Adipocyte (in vitro differentiated cells): ENCODE measurements around the gene FAM13B.
"Not testable (repeated sequence)": the region's sequence is repeated elsewhere in the genome, so short reads cannot be mapped to it uniquely, and the experiment has no call there.

ENCODE experiments used
- DNase-seq: peaks from one replicate; pipeline ENCODE4 v3.0.0-alpha.2; 2015; ENCODE audit warnings: low read depth
- H3K27me3 ChIP-seq: replicated peaks from 2 replicates; pipeline ENCODE4 v1.7.0; 2013; ENCODE audit warnings: mild to moderate bottlenecking, low read length, moderate library complexity; ENCODE audit not compliant: control insufficient read depth, insufficient read depth
- H3K36me3 ChIP-seq: 2 replicates; pipeline ENCODE4 v1.7.0; 2013; ENCODE audit warnings: low read length, mild to moderate bottlenecking, moderate library complexity; ENCODE audit not compliant: control insufficient read depth, insufficient read depth, severe bottlenecking
- H3K4me1 ChIP-seq: 2 replicates; pipeline ENCODE4 v1.7.0; 2013; ENCODE audit warnings: mild to moderate bottlenecking, low read length, moderate library complexity; ENCODE audit not compliant: control insufficient read depth, insufficient read depth
- H3K4me3 ChIP-seq: 2 replicates; pipeline ENCODE4 v1.7.0; 2013; ENCODE audit warnings: mild to moderate bottlenecking, low read length, moderate library complexity
- H3K9ac ChIP-seq: 2 replicates; pipeline ENCODE4 v1.7.0; 2013; ENCODE audit warnings: mild to moderate bottlenecking, low read length, moderate library complexity
- H3K9me3 ChIP-seq: 2 replicates; pipeline ENCODE4 v1.7.0; 2013; ENCODE audit warnings: mild to moderate bottlenecking, low read length, moderate library complexity; ENCODE audit not compliant: control insufficient read depth

FAM13B gene

DNA sequence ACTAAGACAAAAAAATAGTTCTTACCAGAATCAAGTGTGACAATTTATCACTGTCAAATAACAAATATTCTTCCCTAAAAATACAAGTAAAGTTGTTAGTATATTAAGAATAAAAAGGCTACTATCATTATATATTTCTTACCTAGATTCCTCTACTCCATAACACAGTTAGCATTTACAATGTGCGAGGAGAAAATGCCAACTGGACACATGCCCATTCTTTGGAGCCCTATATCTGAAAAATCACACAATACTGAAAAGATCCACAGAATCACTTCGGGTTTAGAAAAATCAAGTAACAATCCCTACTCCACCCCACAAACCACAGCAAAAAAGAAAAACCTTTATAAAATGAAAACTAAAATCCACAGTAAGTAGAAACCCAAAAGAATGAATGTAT lies 72.7 kb downstream of the FAM13B start:
- Histone ChIP-seq H3K4me3 (no peak overlapping the region), H3K9ac (no peak overlapping the region), H3K27me3 (no peaks in the 10 kb centered on the region), H3K4me1 (no peaks in the 10 kb centered on the region), H3K9me3 (no peaks in the 10 kb centered on the region), H3K36me3 (peaks cover 43% of the 10 kb centered on the region)
- no peak for DNase-seq

- H3K4me3 ChIP-seq, result no peak overlapping the region
- H3K36me3 ChIP-seq, result peaks cover 43% of the 10 kb centered on the region
- no peak for DNase-seq
- H3K27me3 ChIP-seq, result no peaks in the 10 kb centered on the region
- H3K9ac ChIP-seq, result no peak overlapping the region
- no peaks in the 10 kb centered on the region for H3K4me1 ChIP-seq
- no peaks in the 10 kb centered on the region for H3K9me3 ChIP-seq
These were observed 73.4 kb downstream of the FAM13B start for GRCh38 chr5:137959488-137959887.

DNA sequence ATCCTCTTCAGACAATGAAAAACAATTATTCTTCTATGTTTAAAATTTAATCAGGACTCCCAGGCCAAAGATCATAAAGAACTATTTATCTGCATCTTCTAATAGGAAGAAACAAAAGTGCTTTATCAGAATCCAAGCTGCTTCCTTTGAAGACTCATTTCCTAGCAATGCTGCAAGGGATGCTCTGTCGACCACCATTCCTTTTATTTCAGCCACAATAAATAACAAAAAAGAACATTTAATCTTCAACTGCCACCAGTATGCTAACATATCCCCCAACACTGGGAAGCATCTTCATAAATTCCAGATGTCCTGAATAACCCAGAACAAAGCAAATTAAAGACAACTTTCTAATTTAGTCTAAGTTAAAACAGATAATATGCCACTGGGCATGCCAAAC lies 74.9 kb downstream of the FAM13B start:
- peaks cover 7% of the 10 kb centered on the region for H3K4me1 ChIP-seq
- H3K9ac ChIP-seq, result no peak overlapping the region
- no peak overlapping the region for H3K4me3 ChIP-seq
- peaks cover 42% of the 10 kb centered on the region for H3K36me3 ChIP-seq
- DNase-seq, result no peak
- H3K27me3 ChIP-seq, result no peaks in the 10 kb centered on the region
- H3K9me3 ChIP-seq, result no peaks in the 10 kb centered on the region

DNA sequence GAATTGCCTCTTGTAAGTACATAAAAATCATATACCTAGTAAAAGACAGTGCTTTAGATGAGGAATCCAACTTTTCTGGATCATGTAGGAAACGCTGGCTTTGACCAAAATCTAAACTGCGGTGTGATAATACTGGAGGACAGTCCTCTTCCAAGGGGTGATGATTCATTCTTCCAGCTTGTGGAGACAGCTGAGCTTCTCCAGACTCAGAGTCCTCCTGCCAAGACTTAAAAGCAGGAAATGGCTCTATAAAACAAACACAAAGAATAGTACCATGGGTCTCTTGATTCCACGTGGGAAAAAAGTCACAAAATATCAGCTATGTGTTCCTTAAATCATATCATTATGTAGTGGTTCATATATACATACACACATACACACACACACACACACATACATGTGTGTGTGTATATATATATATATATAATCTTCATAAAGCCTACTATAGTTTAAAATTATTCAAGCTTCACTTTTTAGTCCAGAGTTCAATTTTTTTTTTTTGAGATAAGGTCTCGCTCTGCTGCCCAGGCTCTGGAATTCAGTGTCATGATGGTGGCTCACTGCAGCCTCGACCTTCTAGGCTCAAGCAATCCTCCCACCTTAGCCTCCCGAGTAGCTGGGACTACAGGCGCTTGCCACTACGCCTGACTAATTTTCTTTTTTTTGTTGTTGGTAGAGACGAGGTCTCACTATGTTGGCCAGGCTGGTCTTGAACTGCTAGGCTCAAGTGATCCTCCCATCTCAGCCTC lies 78.6 kb downstream of the FAM13B start:
- Histone ChIP-seq H3K36me3 (peaks cover 55% of the 10 kb centered on the region), H3K27me3 (no peaks in the 10 kb centered on the region), H3K9me3 (no peaks in the 10 kb centered on the region), H3K9ac (no peak overlapping the region), H3K4me1 (peaks cover 7% of the 10 kb centered on the region), H3K4me3 (peak overlapping the region; percentile 69)
- DNase-seq, result peak; percentile 94

GRCh38 chr5:137945825-137946224 lies 87.1 kb downstream of the FAM13B start:
- no peaks in the 10 kb centered on the region for H3K4me1 ChIP-seq
- H3K4me3 ChIP-seq, result no peak overlapping the region
- peaks cover 97% of the 10 kb centered on the region for H3K36me3 ChIP-seq
- H3K27me3 ChIP-seq, result no peaks in the 10 kb centered on the region
- no peaks in the 10 kb centered on the region for H3K9me3 ChIP-seq
- no peak for DNase-seq
- no peak overlapping the region for H3K9ac ChIP-seq

GRCh38 chr5:137944280-137944679 lies 88.6 kb downstream of the FAM13B start:
- not testable (repeated sequence) for H3K4me1 ChIP-seq, H3K9me3 ChIP-seq, H3K9ac ChIP-seq, DNase-seq, H3K4me3 ChIP-seq, H3K27me3 ChIP-seq
- H3K36me3 ChIP-seq, result peaks cover 98% of the 10 kb centered on the region

DNA sequence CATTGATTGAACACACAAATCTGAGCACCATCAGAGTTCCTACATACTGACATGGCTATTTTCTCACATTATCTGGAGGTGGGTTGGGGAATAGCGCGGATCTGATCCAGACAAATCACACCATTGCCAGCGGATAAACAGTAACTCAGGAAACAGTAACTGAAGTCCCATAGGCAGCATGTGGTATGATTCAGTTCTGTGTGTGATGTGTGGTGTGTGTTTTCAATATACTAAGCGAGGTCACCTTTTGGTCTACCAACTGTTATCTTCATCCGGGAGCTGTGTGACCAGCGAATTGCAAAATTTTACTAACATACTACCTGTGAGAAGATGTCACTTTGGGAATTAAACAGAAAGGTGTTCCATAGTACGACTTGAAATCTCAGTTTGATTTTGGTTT lies 93.5 kb downstream of the FAM13B start:
- H3K27me3 ChIP-seq, result no peaks in the 10 kb centered on the region
- no peak overlapping the region for H3K4me3 ChIP-seq
- no peak for DNase-seq
- H3K9ac ChIP-seq, result no peak overlapping the region
- H3K36me3 ChIP-seq, result peaks cover 79% of the 10 kb centered on the region
- H3K9me3 ChIP-seq, result no peaks in the 10 kb centered on the region
- H3K4me1 ChIP-seq, result no peaks in the 10 kb centered on the region

DNA sequence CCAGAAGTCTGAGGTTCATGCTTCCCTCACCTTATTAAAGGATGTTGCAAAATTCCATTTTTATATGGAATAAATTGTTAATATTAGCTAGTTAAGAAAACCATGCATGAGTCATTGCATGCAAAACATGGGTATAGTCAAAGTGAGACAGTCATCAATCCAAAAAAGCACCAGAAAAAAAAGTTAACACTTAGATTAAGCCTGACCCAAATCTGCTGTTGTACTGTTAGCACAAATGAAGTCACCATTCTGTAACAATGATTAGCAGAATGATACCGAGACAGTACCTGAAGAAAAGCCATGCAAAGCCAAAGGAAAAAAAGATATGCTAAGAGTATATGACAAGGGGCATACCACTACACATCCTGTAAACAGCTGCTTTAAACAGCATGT lies 94.1 kb downstream of the FAM13B start:
- Histone ChIP-seq H3K4me3 (no peak overlapping the region), H3K27me3 (no peaks in the 10 kb centered on the region), H3K9ac (no peak overlapping the region), H3K4me1 (peaks cover 2% of the 10 kb centered on the region), H3K36me3 (peaks cover 73% of the 10 kb centered on the region), H3K9me3 (no peaks in the 10 kb centered on the region)
- DNase-seq, result no peak

GRCh38 chr5:137937994-137938750 lies 94.7 kb downstream of the FAM13B start:
- peaks cover 69% of the 10 kb centered on the region for H3K36me3 ChIP-seq
- no peak overlapping the region for H3K4me3 ChIP-seq
- H3K9me3 ChIP-seq, result no peaks in the 10 kb centered on the region
- H3K27me3 ChIP-seq, result no peaks in the 10 kb centered on the region
- peaks cover 8% of the 10 kb centered on the region for H3K4me1 ChIP-seq
- no peak overlapping the region for H3K9ac ChIP-seq
- no peak for DNase-seq

DNA sequence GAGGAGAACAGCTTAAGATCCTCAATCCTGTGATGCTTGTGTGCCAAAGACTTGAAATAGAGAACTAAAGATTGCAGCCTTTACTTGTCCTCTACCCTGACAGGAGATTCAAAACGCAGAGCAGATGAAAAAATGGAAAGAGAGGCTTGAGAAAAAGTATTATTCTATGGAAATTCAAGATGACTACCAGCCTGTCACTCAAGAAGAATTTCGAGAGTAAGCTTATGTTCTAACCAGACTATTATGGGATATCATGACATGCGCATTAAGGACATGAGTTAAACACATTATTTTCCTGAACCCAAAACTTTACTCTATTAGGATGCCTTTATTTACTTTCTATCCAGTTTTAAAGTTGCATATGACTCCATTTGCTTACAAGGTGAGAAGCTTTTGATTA lies 97.2 kb downstream of the FAM13B start:
- Histone ChIP-seq H3K9me3 (no peaks in the 10 kb centered on the region), H3K4me1 (peaks cover 13% of the 10 kb centered on the region), H3K4me3 (no peak overlapping the region), H3K9ac (no peak overlapping the region), H3K27me3 (no peaks in the 10 kb centered on the region), H3K36me3 (peaks cover 44% of the 10 kb centered on the region)
- DNase-seq, result no peak

DNA sequence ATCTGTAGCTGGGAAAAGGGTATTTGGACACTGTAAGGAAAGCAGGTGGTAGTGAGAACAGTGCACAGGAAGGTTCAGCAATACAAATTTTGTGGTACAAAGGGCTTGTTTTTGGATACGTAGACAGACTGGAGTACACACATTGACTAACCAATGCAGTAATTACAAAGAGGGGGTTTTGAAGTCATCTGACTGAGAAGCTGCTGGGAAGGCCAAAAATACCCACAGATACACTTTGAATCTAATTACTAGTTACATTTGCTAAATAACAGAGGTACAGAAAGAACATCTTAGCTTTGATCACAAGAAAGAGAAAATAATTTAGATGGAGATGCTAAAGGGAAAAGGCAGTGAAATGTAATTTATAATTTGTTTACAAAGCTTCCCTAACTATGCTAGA lies 97.7 kb downstream of the FAM13B start:
- no peak for DNase-seq
- peaks cover 39% of the 10 kb centered on the region for H3K36me3 ChIP-seq
- no peak overlapping the region for H3K4me3 ChIP-seq
- no peaks in the 10 kb centered on the region for H3K27me3 ChIP-seq
- H3K9ac ChIP-seq, result no peak overlapping the region
- H3K9me3 ChIP-seq, result no peaks in the 10 kb centered on the region
- H3K4me1 ChIP-seq, result peaks cover 13% of the 10 kb centered on the region
